GM19043 (cell line): ENCODE data around the gene CTBP2.

Experiments
- ATAC-seq: cut with Tn5 transposase; IDR thresholded peaks from one replicate; pipeline ENCODE4 v1.9.1; 2021; ENCODE audit warnings: low read depth; ENCODE audit not compliant: unreplicated experiment

Gene CTBP2

DNA sequence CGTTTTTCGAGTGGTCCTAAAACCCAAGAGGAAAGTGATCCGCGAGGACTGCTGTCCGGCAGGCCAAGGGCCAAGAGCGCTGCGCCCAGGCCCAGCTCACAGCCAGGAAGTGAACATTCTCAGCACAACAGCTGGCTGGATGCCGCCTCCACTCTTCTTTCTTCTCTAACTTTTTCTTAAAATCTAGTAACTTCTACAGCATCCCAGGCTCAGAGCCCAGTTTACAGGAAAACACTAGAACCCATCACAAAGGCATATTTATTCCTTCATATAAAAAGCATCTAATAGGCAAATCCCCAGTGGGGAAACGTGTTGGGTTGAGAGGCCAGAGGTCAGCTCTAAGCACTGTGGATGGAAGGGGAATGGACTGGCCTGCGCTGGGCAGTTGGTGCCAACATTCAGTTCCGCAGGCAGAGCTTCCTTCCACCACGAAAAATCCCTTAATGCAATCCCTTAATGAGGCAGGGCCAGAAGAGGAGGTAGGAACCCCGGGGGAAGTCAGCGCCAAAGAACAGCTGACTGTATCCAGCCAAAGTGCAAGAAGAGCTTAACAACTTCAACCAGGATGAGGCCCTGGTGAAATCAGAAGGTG, 143.7 kb downstream of the CTBP2 start:
- no peak for ATAC-seq

DNA sequence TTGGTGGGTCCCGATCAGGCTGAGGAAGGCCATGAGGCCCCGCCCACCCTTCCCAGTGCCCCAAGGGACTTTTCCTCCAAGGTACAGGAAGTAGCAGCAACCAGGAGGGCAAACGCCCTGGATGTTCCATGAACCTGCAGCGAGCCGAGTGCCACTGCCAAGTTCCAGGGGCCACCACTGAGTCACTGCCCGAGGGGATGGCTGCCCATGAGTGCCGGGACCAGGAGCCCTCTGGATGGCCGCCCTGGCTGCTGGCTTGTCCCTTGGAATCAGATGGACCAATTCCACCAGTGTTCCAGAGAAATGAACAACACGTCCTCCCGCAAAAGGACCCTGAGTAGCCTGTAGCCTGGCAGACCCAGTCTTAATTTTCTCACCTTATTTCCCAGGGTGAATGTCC, 144.2 kb downstream of the CTBP2 start:
- no peak for ATAC-seq

DNA sequence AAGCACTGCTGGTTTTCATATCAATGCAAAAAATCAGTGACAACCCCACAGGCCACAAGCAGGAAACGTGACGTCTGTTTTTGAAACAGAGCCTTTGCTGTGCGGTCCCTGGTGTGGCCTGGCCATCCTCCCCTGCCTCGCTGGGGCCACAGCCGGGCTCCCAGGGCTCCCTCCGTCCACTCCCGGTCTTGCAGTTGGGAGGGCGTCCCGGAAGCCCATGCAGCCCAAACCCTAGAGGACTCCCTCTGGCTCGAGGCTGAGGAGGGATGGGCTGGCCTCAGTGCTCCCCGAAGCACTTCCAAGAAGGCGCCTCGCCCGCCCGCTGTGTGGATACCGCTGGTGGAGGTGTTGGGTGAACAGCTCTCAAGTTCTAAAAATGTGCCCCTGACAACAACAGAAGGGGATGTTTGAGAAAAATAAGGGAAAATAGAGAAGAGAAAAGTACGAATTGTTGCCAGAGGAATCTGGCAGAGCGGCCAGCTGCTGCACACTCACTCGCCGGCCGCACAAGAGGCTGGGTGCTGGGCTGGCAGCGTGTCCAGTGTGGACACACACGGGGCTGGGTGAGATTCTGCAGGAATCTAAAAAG, 144.9 kb downstream of the CTBP2 start:
- ATAC-seq: no peak

DNA sequence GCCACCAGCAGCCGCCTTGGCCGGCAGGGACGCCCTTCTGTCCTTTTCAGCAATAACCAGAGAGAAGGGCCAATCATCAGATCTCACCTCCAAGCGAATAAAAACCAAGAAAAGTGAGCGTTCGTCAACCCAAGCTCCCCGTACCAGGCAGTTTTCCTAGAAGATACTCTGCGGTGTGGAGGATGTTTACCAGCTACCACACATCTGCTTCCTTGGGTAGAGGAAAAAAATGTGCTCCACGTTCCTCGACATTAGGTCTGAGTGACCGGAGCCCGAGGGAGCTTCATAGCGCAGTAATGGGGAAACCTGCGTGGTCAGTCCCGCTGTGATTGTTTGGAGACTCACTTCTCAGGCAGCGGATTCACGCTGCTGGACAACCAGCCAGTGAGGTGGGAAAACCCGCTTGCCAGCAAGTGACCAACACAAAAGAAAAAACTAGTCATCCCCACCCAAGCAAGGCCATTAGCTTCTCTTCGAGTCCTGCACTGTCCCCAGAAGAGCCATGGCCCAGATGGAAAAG, 145.5 kb downstream of the CTBP2 start:
- ATAC-seq: no peak

DNA sequence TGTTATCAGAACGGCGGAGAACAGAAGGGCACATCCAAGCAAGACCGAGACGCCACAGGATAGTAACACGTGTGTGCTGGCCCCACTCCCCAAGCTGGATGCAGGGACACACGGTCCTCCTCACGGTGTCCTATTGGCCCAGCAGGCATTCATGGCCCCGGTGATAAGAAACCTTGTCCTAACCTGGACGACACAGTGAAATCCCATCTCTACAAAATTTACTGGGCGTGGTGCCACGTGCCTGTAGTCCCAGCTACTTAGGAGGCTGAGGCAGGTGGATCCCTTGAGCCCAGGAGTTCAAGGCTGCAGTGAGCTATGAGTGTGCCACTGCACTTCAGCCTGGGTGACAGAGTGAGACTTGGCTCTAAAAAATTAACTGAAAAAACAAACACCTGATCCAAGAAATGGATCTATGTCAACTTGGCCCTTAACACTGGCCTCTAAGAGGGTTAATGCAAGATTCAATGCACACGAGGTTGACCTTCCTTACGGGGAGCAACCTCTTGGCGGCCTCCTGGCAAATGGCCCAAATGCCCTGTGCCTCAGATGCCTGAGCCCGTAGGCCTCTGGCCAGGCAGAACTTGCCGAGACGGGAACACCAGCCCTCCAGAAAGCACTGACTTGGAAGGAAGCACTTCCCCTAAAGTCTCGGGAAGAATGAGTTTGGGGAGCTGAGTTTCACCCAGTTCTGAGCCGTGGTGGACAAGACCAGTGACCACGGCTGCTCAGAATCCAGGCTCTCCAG, 146.1 kb downstream of the CTBP2 start:
- no peak for ATAC-seq

DNA sequence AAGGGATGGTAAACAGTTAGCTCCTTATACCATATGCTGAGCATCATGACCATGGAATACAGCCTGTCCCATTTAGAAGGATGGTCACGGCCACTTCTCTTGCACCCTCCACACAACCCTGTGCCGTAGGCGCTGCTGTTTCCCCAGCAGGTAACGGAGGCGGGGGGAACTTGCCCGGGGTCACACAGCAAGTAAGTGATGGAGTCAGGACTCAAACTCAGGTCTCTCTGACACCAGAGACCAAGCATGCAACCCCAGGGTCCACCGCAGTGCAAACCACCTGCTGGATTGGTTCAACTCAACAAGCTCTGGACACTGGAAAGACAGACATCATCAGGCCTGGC, 146.9 kb downstream of the CTBP2 start:
- no peak for ATAC-seq

DNA sequence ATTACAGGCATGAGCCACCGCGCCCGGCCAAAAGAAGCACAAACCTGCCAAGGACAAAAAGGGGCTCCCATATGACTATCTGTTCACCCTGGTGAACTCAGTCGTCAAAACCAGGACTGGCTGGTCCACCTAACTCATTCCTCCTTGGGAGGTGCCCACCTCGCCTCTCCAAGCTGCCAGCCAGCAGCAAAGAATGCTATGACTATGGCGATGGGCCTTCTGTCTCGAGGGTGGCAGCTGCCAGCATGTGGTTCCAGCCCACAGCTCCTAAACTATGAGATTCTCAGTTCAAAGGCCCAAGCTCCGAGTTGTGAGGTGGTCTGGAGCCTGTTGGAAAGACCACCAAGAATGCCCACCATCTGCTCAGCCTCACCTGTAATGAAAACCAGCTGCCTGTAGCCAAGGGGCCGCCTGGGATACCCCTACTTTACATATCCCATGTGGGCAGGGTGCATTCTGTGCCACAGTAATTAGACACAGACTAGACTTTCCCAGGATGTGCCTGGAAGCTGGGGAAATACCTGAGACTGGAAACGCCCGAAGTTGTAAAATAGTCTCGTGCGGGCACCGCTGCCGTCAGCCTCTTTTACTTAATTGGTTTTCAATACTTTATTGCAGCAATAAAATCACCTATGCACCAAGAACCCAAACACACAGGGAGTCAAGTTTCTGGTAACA, 147.4 kb downstream of the CTBP2 start:
- ATAC-seq: no peak

DNA sequence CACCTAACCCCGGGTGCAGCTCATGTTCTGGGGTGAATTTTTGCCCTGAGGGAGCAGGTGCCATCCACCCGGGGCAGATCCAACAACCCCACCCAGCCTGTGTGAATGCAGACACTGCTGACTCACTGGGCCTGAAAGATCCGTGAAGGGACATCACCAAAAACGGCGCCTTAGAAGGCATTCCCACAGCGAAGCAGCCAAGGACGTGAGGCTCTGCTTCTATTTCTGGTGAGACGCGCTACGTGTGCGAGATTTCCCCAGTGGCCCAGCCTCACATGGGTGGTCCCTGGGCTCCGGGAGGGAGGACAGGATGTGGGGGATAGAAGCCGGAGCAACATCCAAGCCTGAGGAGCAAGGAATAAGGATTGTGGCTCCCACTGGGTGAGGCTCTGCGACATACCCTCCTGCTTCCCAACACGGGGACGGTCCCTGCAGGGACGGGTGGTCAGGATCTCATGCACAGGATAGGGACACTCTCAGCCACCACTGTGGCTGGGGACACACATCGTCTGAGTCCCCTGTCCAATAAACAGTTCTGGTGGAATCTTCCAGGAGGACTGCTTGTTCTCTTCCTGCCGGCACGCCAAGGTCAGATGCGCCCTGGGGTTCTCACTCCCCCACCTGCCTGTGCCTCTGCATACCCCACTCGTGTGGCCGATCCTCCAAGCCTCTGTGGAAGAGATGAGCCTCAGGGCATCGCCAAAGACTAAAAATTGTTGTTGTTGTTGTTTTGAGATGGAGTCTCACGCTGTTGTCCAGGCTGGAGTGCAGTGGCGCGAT, 148.2 kb downstream of the CTBP2 start:
- ATAC-seq: no peak

DNA sequence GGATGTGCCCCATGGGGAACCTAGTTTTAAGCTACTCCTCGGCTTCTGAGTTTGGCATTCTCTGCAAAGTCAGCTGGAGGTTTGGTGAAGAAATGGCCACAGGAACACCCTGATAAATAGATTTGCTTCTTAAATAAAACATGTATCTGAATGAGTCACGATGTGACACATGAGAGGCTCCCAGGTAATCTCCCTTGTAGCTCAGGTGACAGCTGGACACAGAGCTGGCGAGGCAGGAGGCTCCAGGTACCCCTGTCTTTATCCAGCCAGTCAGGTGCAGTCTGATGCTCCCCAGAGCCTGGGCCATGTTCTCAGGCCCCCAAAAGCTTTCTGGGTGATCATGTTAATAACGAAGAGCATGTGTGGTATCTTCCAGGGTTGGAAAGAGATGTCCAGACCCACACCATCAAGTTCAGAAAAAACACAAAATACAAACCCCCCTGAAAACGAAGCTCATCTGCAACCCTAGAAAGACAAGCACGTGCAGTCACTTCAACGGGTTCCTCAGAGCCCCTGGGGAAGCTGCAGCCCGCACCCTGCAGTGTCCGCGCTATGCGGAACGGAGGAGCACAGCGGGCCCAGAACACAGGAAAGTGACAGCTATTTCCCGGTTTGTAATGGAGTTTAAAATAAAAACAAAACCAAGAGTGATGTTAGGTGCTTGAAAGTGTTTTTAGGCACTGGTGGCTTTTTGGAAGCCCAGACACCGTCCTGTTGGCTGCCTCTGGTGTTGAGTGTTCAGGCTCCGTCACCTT, 149.0 kb downstream of the CTBP2 start:
- ATAC-seq: no peak

DNA sequence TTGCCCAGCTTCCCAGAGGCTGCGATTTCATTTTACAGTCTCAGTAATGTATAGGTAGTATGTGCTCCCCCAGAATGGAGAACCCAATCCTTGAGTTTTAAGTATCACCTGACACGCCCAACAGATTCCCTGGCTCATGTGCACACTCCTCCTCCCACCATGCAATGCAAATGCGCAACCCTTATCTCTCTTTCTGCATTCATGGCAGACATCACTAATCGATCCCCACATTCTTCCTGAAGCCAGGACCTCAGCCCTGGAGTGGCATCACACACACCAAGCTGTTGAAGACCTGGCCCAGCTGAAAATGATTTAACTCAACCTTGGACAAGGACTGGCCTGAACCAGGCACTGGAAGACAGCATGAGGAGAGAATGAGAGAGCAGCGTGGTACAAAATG, 150.0 kb downstream of the CTBP2 start:
- ATAC-seq: no peak

DNA sequence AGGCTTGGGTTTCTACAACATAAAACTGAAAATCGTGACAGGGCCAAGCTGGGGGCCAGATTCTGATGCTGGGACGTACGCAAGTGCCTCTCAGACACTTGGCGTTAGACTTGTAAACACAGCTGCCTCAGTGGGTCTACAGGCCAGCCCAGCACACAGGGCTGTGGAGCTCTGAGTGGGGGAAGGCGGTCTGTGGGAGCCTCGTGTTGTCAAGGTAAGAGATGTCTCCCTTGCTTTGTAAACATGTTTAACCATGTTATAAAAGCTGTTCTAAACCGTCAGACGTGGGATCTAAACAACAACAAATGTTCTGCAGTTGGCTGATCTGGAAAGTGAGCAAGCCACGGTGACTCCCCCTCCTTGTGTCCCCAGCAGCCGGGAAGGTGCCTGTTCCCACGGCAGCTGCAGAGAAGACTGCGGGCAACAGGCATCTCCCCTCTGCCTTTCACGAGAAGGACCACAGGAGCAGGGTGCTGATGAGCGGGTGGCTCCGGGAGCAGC, 150.7 kb downstream of the CTBP2 start:
- ATAC-seq: no peak

DNA sequence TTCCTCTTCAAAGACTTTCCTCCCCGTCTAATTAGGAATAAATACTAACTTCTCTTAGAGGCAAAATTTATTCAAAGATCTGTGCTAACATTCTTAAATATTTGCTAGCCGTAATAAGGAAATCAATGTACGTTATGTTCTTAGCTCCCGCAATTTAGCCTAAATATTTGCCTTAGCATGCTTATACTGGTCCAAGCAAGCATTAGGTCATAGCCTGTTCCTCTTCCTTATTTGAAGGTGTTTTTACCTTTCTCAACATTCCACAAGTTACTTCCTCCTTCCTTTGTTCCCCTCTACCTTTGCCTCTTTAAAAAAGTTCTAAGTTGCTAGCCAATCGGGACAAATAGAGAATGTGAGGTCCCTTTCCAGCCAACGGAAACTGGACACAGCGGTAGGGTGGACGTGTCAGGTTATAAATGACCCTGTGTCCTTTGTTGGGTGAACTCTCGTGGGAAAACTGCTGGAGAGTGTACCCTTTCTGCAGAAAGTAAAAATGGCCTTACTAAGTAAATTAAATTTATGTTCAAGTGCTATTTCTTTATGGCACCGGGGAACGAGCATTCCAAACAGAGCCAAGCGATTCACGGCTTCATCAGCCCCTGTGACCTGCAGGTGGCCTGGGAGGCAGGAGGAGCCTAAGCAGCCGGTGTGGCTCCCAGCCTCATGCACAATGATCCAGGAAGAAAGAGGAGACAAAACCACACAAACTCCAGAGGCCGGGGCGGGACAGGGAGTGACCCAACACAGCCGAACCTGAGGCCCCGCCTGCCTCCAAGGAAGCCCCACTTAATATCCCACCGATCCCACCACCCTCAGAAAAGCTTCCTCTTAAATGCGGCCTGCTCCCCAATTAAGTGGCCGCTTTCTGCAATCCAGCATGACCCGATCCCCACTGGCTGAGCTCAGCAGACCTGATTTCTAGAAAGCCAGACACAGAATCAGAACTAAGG, 151.4 kb downstream of the CTBP2 start:
- no peak for ATAC-seq

DNA sequence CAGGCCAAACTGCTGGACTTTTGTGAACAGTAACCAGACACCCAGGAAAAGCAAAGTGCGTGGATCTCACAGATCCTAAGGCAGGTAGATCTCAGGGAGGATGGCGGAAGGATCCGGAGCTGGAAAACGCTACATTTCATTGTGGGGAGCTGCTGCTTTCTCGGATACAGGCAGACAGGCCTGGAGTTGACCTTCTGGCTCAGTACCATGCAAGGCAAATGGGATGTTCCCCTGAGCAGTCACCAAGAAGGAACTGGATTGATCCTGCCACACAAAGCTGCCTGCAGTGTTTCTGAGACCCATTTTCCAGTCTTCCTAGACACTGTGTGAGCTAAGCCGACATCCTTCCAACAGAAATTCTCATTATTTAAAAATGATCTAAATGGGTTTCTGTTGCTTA, 152.9 kb downstream of the CTBP2 start:
- no peak for ATAC-seq

DNA sequence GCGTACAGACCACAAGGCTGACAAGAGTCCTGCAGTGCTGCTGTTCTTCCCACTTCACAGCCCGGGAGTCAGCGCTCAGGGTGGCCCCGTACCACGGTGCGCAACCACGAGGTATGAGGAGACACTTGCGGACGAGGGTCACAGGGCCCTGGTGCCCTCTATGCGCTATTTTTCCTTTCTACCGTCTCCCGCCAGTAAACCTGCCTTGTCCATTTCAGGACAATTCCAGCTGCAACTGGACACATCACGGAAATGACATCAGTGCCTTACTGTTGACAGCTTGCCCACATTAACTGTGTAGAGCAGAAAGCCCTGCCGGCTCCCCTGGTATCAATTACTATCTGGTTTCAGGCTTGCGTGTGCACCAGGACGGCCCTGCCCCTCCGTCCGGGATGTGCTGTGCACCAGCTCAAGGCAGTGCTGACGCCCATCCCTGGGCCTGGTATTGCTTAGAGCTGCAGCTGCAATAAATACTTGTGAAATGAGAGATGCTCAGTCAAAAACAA, 153.4 kb downstream of the CTBP2 start:
- ATAC-seq: no peak

DNA sequence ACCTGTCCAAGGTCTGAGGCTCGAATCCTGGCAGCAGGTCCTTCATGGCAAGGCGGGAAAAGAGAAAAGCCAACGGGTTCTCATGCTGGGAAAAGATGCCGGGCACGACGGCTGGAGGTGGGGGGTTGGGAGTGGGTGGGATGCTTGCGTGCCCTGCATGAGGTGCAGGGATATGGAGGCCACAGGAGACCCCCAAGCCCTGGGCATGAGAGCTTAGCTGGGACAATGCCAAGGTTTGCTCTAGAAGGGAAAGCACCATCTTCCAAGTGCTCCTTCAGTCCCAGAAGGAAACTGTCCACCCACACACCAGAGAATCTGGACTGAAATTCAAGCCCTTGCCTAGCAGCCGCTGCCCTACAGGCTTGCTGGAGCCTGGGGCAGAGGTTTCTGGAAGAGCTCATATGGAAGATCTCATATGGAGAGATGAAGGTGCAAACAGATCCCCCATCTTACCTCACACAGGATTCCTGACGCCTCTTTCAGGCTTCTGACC, 154.1 kb downstream of the CTBP2 start:
- no peak for ATAC-seq

DNA sequence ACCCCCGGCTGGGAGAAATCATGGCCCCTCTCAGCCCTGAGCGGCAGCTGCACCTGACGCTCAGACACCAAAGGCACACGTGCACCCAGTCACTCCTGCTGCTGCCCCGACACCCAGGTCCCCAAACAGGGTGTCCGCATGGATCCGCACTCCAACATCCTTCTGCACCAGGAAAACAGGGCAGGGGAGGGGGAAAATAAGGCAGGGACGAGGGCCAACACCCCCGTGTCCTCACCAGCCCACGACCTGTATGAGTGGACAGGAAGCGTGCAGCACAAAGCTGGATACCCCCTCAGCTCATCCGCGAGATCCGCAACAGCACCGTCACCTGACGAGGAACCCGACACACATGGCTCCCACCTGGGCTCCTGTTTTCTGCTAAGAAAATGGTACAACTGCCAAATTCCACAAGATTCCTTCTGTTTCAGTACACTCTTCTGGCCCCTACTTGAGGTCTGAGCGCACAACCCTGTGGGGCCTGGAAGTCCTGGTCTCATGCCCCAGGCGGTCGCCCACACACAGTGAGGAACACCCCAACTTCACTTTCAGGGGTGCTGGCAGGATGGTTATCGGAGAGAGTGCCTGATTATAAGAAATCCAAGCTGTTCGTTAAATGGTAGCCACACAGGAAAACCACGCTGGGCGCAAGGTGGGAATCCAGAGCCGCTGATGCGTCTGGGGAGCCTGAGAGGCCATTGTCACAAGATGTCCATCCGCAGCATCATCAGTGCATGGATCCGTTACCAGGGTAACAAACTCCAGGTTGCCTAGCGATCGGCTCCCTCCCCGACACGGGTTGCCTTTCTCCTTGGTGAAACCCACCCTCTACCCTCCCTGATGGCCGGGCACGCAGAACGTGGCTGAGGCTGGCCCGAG, 154.8 kb downstream of the CTBP2 start:
- no peak for ATAC-seq

DNA sequence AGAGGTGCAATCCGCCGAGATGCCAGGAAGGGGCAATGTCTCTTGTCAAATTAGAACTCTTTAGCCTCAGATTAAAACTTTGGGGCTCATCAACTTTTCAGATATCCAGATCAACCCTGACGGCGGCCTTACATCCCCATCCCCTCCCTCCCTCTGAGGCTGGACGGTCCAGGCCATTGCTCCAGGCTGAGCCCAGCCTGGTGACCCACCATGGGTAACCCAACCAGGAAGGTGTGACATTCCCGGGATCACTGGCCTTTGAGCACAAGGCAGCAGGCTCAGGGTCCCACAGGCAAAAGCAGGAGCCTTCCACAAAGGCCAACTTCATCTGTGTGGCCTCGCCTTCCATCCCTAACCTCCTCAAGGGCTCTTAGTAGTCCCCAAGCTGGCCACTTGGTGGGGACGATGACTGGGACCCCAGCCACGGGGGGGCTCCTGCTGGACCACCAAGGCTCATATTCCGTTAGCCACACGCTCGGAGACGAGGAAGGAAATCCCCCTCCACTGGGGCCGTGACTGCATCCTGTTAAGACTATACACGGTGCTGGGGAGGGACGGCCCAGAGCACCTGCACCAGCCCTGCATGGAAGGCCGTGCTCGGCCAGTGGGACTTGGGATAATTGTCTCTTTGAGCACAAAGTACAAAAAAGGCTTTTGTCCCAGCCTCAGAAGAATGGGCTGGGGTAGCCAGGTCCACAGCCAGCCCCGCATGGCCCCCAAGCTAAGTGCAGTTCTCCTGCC, 155.6 kb downstream of the CTBP2 start:
- ATAC-seq: no peak
